K562 (cell line): Measurements from ENCODE around the gene FOXI1. TPM values are rescaled to one million over a fixed set of nuclear protein-coding genes. Genes with fewer than 3 reads are reported as not detected.
A peak's percentile ranks its signal among the peaks of the same experiment; 100 is the strongest.

ENCODE experiments used
- ATAC-seq: fragments of 200-7000 bp; cut with Tn5 transposase; 3 replicates; pipeline ENCODE4 v1.9.1; 2020; ENCODE audit warnings: moderate library complexity
- BruUV-seq: library from RNA; stranded (reverse); fragments of 400-500 nt; replicated peaks from 2 replicates; lab custom pipeline; 2021; lab: Mats Ljungman, UMichigan
- CTCF ChIA-PET: fragments of 300-600 bp; formaldehyde crosslinking; extraction: SDS; loops from one replicate; lab custom pipeline; 2021; ENCODE audit warnings: low intra/inter-chr PET ratio; lab: Yijun Ruan, JAX
- POLR2A ChIA-PET: fragments of 300-600, 350-650 bp; sonication (Branson Sonifier 250); formaldehyde crosslinking; extraction: SDS; loops from one replicate; lab custom pipeline; 2021; ENCODE audit warnings: antibody characterized with exemption, inconsistent platforms; lab: Yijun Ruan, JAX
- DNase-seq, 4 experiments: peaks; one replicate each; pipeline versions ENCODE4 v3.0.0 to v3.0.0-alpha.2; 2011 to 2018; ENCODE audit warnings: low spot score in 3 of 4, mixed read lengths in 3 of 4; ENCODE audit errors: extremely low read depth in 1 of 4
- FAIRE-seq: peaks from 2 replicates; lab custom pipeline; 2011; peaks lifted over from hg19 to GRCh38; lab: Jason Lieb, UNC
- H2AFZ ChIP-seq: 2 replicates; pipeline ENCODE4 v1.6.0; 2011; ENCODE audit warnings: low read depth, low read length, control low read depth, inconsistent platforms
- H3K27ac ChIP-seq: fragments of 200-600 bp; 3 replicates; pipeline ENCODE4 v1.8.0; 2011; ENCODE audit warnings: low read depth, mild to moderate bottlenecking, control low read depth, inconsistent platforms, low read length, moderate library complexity, mixed read lengths; ENCODE audit errors: extremely low read depth
- H3K27me3 ChIP-seq, 2 experiments: fragments of 300-600 bp in 1 of 2; 2 replicates in 1 of 2; 3 replicates in 1 of 2; pipeline versions ENCODE4 v1.6.0 to v1.8.0; 2011; ENCODE audit warnings: inconsistent platforms in 2 of 2, low read length in 2 of 2, mild to moderate bottlenecking in 1 of 2, mixed read lengths in 1 of 2, moderate library complexity in 1 of 2; ENCODE audit not compliant: control insufficient read depth in 2 of 2, insufficient read depth in 2 of 2
- H3K36me3 ChIP-seq: fragments of 300-600 bp; 3 replicates; pipeline ENCODE4 v1.8.0; 2011; ENCODE audit warnings: mild to moderate bottlenecking, low read length, inconsistent platforms; ENCODE audit not compliant: control insufficient read depth, insufficient read depth
- H3K4me1 ChIP-seq, 2 experiments: fragments of 200-600 bp in 1 of 2; replicated peaks in 1 of 2; 2 replicates in 1 of 2; 3 replicates in 1 of 2; pipeline versions ENCODE4 v1.5.1 to v1.8.0; 2011; ENCODE audit warnings: inconsistent platforms in 2 of 2, low read length in 2 of 2, mild to moderate bottlenecking in 1 of 2, mixed read lengths in 1 of 2, moderate library complexity in 1 of 2; ENCODE audit not compliant: control insufficient read depth in 2 of 2, insufficient read depth in 2 of 2
- H3K4me2 ChIP-seq: 2 replicates; pipeline ENCODE4 v1.6.1; 2011; ENCODE audit warnings: low read length, control low read depth, inconsistent platforms, mixed read lengths; ENCODE audit not compliant: insufficient read depth
- H3K4me3 ChIP-seq: fragments of 200-600 bp; sonication (generic), shearing (Covaris generic); 2 replicates; pipeline ENCODE4 v1.5.1; 2016; ENCODE audit warnings: control low read depth, inconsistent platforms
- H3K79me2 ChIP-seq: fragments of 200-600 bp; 3 replicates; pipeline ENCODE4 v1.8.0; 2011; ENCODE audit warnings: low read length, inconsistent platforms; ENCODE audit not compliant: control insufficient read depth, insufficient read depth
- H3K9ac ChIP-seq, 2 experiments: 2 replicates each; pipeline versions ENCODE4 v1.6.0 to v1.6.1; 2011; ENCODE audit warnings: low read depth in 2 of 2, low read length in 2 of 2, control low read depth in 1 of 2, inconsistent platforms in 1 of 2, mild to moderate bottlenecking in 1 of 2, mixed read lengths in 1 of 2; ENCODE audit not compliant: insufficient read depth in 1 of 2
- H3K9me1 ChIP-seq: one replicate; pipeline ENCODE4 v1.6.0; 2011; ENCODE audit warnings: inconsistent platforms, mild to moderate bottlenecking, low read length, moderate library complexity; ENCODE audit not compliant: control insufficient read depth, insufficient read depth
- H3K9me3 ChIP-seq: replicated peaks from 2 replicates; pipeline ENCODE4 v1.5.1; 2011; ENCODE audit warnings: low read depth, low read length, inconsistent platforms; ENCODE audit not compliant: control insufficient read depth, insufficient read depth
- H4K20me1 ChIP-seq: replicated peaks from 2 replicates; pipeline ENCODE4 v1.6.1; 2011; ENCODE audit warnings: low read length, inconsistent platforms, mixed read lengths; ENCODE audit not compliant: control insufficient read depth, insufficient read depth
- ARID1B ChIP-seq: fragments of 450-650 bp; IDR thresholded peaks from 2 replicates; pipeline ENCODE4 v1.6.1; 2016; ENCODE audit warnings: antibody characterized with exemption, mild to moderate bottlenecking, inconsistent platforms
- CBFA2T2 ChIP-seq: fragments of 450-650 bp; conservative IDR thresholded peaks from 2 replicates; pipeline ENCODE4 v1.6.1; 2017; ENCODE audit warnings: mild to moderate bottlenecking
- CBFA2T3 ChIP-seq: fragments of 450-650 bp; IDR thresholded peaks from 2 replicates; pipeline ENCODE4 v1.6.1; 2017
- CBFB ChIP-seq: sonication (generic); formaldehyde crosslinking; IDR thresholded peaks from 2 replicates; pipeline ENCODE4 v1.4.0; 2020; ENCODE audit warnings: mild to moderate bottlenecking, missing genetic modification reagents
- CCNT2 ChIP-seq: IDR thresholded peaks from 2 replicates; pipeline ENCODE4 v1.6.1; 2011; ENCODE audit warnings: borderline replicate concordance, low read depth, mild to moderate bottlenecking, moderate library complexity, mixed read lengths, low read length; ENCODE audit not compliant: insufficient read length; ENCODE audit errors: extremely low read depth
- CTBP1 ChIP-seq: fragments of 450-650 bp; IDR thresholded peaks from 2 replicates; pipeline ENCODE4 v1.6.1; 2016; ENCODE audit warnings: borderline replicate concordance
- FOXM1 ChIP-seq, 2 experiments: fragments of 450-650 bp in 1 of 2; sonication (generic) in 1 of 2; formaldehyde crosslinking in 1 of 2; IDR thresholded peaks; 2 replicates each; pipeline versions ENCODE4 v1.6.1 to v1.9.0; 2017 to 2022; ENCODE audit warnings: low read depth in 2 of 2, mild to moderate bottlenecking in 2 of 2, missing genetic modification reagents in 1 of 2, moderate library complexity in 1 of 2
- MTA2 ChIP-seq: fragments of 450-650 bp; IDR thresholded peaks from 2 replicates; pipeline ENCODE4 v1.6.1; 2016; ENCODE audit warnings: low read depth
- NCOR1 ChIP-seq: fragments of 450-650 bp; IDR thresholded peaks from 2 replicates; pipeline ENCODE4 v1.6.1; 2016; ENCODE audit warnings: mild to moderate bottlenecking, moderate library complexity
- NUFIP1 ChIP-seq: fragments of 450-650 bp; IDR thresholded peaks from 2 replicates; pipeline ENCODE4 v1.6.1; 2018; ENCODE audit not compliant: partially characterized antibody
- PML ChIP-seq: IDR thresholded peaks from 2 replicates; pipeline ENCODE4 v1.6.1; 2012; ENCODE audit warnings: low read length, inconsistent platforms
- TAL1 ChIP-seq: fragments of 450-650 bp; IDR thresholded peaks from 2 replicates; pipeline ENCODE4 v1.6.1; 2016; ENCODE audit warnings: mild to moderate bottlenecking
- TEAD4 ChIP-seq, 2 experiments: sonication (generic) in 1 of 2; formaldehyde crosslinking in 1 of 2; IDR thresholded peaks; 2 replicates each; pipeline versions ENCODE4 v1.6.1 to v1.8.0; 2012 to 2022; ENCODE audit warnings: borderline replicate concordance in 1 of 2, inconsistent platforms in 1 of 2, low read length in 1 of 2, mild to moderate bottlenecking in 1 of 2, missing genetic modification reagents in 1 of 2
- ZFX ChIP-seq: sonication (generic); formaldehyde crosslinking; IDR thresholded peaks from 2 replicates; pipeline ENCODE4 v1.8.0; 2022; ENCODE audit warnings: mild to moderate bottlenecking, missing genetic modification reagents, moderate library complexity
- ZNF174 ChIP-seq: fragments of 250-450 bp; sonication (Bioruptor Pico); IDR thresholded peaks from 2 replicates; pipeline ENCODE4 v1.4.0; 2020; ENCODE audit warnings: mild to moderate bottlenecking
- ZNF197 ChIP-seq: fragments of 200-800 bp; sonication (Bioruptor generic); IDR thresholded peaks from 2 replicates; pipeline ENCODE4 v1.6.1; 2016; ENCODE audit warnings: low read depth, missing genetic modification characterization, missing compliant biosample characterization
- WGBS: fragments of 100-300 bp; shearing (Covaris generic); methylation state at CpG from one replicate; pipeline ENCODE4 v1.1.6; 2016; ENCODE audit warnings: low coverage, mixed read lengths; ENCODE audit not compliant: insufficient coverage; ENCODE audit errors: missing lambda C conversion rate; 5-methylcytosine and 5-hydroxymethylcytosine counted together
- in situ Hi-C: fragments of 300-500 bp; cut with MboI; formaldehyde crosslinking; loops from 4 replicates; pipeline ENCODE4 v1.15.0; 2018; ENCODE audit warnings: inconsistent platforms, mixed read lengths
- intact Hi-C: fragments of 100-400 bp; cut with micrococcal nuclease; formaldehyde crosslinking; loops from 2 replicates; pipeline ENCODE4 v1.14.2; 2022
- polyA plus RNA-seq, 8 experiments: library from polyadenylated mRNA; depleted of rRNA in 4 of 8; stranded (reverse) in 5 of 8; unstranded in 3 of 8; fragments of >200 nt; fragmentation: Nextera tagmentation in 2 of 8; fragmentation: Illumina TruSeq in 1 of 8; extraction: Ambion mirVana in 2 of 8; extraction: Trizol in 1 of 8; gene quantifications; 2 replicates each; pipeline versions ENCODE4 v1.2.1 to v1.2.3, GENCODE V29; 2011 to 2014; ENCODE audit warnings: inconsistent platforms in 1 of 8, missing spikeins in 1 of 8
- total RNA-seq, 7 experiments: library from RNA; depleted of rRNA in 6 of 7; stranded (reverse); fragments of >200 nt in 6 of 7; fragmentation: Illumina TruSeq in 2 of 7; extraction: Trizol in 2 of 7; gene quantifications; 2 replicates each; pipeline versions ENCODE4 v1.2.1 to v1.2.3, GENCODE V29; 2011 to 2021; ENCODE audit warnings: low replicate concordance in 1 of 7
- TF ChIP-seq, protein P1 (sequence below): fragments of 450-650 bp; IDR thresholded peaks from 2 replicates; pipeline ENCODE4 v1.6.1; 2016; ENCODE audit warnings: low read depth, mild to moderate bottlenecking, moderate library complexity
- TF ChIP-seq, protein P2 (sequence below): fragments of 250-450 bp; sonication (Bioruptor Pico); IDR thresholded peaks from 2 replicates; pipeline ENCODE4 v1.6.1; 2021; ENCODE audit warnings: mild to moderate bottlenecking
- TF ChIP-seq, protein P3 (sequence below), 2 experiments: IDR thresholded peaks in 1 of 2; conservative IDR thresholded peaks in 1 of 2; 2 replicates each; pipeline ENCODE4 v1.6.1; 2016; ENCODE audit warnings: low read depth in 2 of 2, mild to moderate bottlenecking in 1 of 2, missing compliant biosample characterization in 1 of 2, missing genetic modification characterization in 1 of 2, moderate library complexity in 1 of 2

FOXI1 gene
- total and polyA plus RNA-seq, 9 of the 15 experiments (the other 6 are each of a cell fraction or from before 2014, with no cell fraction given), result not detected

GRCh38 chr5:170154744-170155143 is 49.0 kb downstream of the FOXI1 start:
- ATAC-seq (no peak), DNase-seq (peak in 3 of 4 experiments; percentile 9 to 23 (median 16)), FAIRE-seq (peak; percentile 44)
- H3K27me3 ChIP-seq, result peaks cover 0 to 12% of the 10 kb centered on the region in 2 experiments; a peak in 3 of 5 replicates
- ChIA-PET CTCF (no interaction called here), POLR2A (no interaction called here)
- H3K4me1 ChIP-seq, result peaks cover 12 to 17% of the 10 kb centered on the region in 2 experiments
- H3K9me1 ChIP-seq, result no peaks in the 10 kb centered on the region
- H3K4me2 ChIP-seq, result no peak overlapping the region
- WGBS, result 0% methylated on average over 2 of the region's 2 CpGs
- H3K4me3 ChIP-seq, result no peak overlapping the region
- no peaks in the 10 kb centered on the region for H3K36me3 ChIP-seq
- intact Hi-C loops (loop anchor here (5.0 kb wide), 1 partner anchor 47 kb away; the partner anchor contains the start of gene FOXI1), in situ Hi-C loops (no loop called here)
- no peak overlapping the region for H2AFZ ChIP-seq
- no peaks in the 10 kb centered on the region for H3K9me3 ChIP-seq
- BruUV-seq, result no TSS peak
- H3K9ac ChIP-seq, result no peak overlapping the region
- H4K20me1 ChIP-seq, result peaks cover 21% of the 10 kb centered on the region
- H3K79me2 ChIP-seq, result no peaks in the 10 kb centered on the region
- H3K27ac ChIP-seq, result no peak overlapping the region
- TF ChIP-seq CBFA2T3 (peak; percentile 69), ZNF174 (CRISPR knock-in tag) (no peak), FOXM1 (IDR thresholded peaks at IDR 0.05; ENCODE audit: low read depth) (peak; percentile 16; the same call in 1 of the 2 replicates), FOXM1 (CRISPR knock-in tag; IDR thresholded peaks at IDR 0.05; ENCODE audit: low read depth) (no peak), TEAD4 (IDR thresholded peaks at IDR 0.05; ENCODE audit: low read length) (peak; percentile 83), TEAD4 (CRISPR knock-in tag; IDR thresholded peaks at IDR 0.05; ENCODE audit: borderline replicate concordance) (no peak), NUFIP1 (no peak), CTBP1 (peak; percentile 36; the same call in 1 of the 2 replicates), CBFA2T2 (peak; percentile 72), NCOR1 (peak; percentile 25; the same call in 1 of the 2 replicates), MTA2 (0 out of 2 replicates have a peak, but pooled peaks have one; percentile 25), CCNT2 (peak; percentile 15), ZNF197 (no peak), PML (peak; percentile 47; the same call in 1 of the 2 replicates), ARID1B (peak; percentile 52), CBFB (CRISPR knock-in tag) (no peak), ZFX (CRISPR knock-in tag) (peak; percentile 37), TAL1 (peak; percentile 73)
- TF ChIP-seq, protein P1, sequence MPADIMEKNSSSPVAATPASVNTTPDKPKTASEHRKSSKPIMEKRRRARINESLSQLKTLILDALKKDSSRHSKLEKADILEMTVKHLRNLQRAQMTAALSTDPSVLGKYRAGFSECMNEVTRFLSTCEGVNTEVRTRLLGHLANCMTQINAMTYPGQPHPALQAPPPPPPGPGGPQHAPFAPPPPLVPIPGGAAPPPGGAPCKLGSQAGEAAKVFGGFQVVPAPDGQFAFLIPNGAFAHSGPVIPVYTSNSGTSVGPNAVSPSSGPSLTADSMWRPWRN, result no peak
- TF ChIP-seq, protein P2, sequence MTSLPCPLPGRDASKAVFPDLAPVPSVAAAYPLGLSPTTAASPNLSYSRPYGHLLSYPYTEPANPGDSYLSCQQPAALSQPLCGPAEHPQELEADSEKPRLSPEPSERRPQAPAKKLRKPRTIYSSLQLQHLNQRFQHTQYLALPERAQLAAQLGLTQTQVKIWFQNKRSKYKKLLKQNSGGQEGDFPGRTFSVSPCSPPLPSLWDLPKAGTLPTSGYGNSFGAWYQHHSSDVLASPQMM (CRISPR knock-in tag), result no peak
- TF ChIP-seq, protein P3, sequence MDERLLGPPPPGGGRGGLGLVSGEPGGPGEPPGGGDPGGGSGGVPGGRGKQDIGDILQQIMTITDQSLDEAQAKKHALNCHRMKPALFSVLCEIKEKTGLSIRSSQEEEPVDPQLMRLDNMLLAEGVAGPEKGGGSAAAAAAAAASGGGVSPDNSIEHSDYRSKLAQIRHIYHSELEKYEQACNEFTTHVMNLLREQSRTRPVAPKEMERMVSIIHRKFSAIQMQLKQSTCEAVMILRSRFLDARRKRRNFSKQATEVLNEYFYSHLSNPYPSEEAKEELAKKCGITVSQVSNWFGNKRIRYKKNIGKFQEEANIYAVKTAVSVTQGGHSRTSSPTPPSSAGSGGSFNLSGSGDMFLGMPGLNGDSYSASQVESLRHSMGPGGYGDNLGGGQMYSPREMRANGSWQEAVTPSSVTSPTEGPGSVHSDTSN (CRISPR knock-in tag; IDR thresholded peaks at IDR 0.05; ENCODE audit: low read depth), result no peak
- TF ChIP-seq, protein P3 (tag; conservative IDR thresholded peaks at IDR 0.05; ENCODE audit: low read depth), result no peak
